TTC549 (cell line): ENCODE data around the gene SMARCB1.

Experiments
- FAIRE-seq: peaks from 2 replicates; lab custom pipeline; 2012; peaks lifted over from hg19 to GRCh38; lab: Jason Lieb, UNC

SMARCB1 gene

DNA sequence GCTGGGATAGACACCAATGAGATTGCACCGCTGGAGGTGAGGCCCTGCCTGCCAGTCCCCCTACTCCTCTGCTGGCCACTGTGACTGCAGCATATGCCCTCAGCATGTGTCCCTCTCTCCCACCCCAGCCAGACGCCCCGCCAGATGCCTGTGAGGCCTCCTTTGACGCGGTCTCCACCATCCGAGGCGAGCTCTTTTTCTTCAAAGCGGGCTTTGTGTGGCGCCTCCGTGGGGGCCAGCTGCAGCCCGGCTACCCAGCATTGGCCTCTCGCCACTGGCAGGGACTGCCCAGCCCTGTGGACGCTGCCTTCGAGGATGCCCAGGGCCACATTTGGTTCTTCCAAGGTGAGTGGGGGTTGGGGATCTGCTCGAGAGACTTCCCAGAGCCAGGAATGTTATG is 5.7 kb upstream of the SMARCB1 start:
- no peak for FAIRE-seq

DNA sequence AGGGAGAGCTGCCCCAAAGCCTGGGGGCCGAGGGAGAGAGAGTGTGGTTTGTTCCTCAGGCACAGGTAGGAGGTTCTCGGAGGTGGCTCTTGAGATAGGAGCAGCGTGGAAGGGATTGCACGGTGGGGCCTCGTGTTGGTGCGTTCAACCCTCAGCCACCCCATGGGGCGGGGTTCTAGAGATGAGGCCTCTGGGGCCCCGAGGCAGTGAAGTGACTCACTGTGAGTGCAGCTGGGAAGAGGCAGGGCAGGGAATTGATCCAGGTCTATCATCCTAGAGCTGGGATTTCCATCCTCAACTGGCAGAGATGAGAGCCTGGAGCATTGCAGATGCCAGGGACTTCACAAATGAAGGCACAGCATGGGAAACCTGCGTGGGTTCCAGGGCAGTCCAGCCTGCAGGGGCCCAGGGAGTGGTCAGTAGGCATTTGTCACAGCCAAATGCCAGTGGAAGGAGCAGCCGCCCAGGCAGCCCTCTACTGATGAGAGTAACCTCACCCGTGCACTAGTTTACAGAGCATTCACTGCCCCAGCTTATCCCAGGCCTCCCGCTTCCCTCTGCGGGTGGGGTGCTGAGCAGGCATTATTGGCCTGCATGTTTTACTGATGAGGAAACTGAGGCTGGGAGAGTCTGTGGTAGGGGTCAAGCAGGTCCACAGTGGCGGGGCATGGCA is 5.1 kb upstream of the SMARCB1 start:
- no peak for FAIRE-seq

DNA sequence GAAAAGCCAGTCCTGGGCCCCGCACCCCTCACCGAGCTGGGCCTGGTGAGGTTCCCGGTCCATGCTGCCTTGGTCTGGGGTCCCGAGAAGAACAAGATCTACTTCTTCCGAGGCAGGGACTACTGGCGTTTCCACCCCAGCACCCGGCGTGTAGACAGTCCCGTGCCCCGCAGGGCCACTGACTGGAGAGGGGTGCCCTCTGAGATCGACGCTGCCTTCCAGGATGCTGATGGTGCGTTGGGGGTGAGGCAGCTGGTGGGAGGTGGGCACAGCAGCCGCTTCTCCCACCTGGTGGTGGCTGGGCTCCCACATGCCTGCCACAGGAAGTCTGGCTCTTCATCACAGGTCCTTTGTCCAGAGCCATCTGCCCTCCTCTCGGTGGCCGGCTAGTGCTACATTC is 4.5 kb upstream of the SMARCB1 start:
- no peak for FAIRE-seq

DNA sequence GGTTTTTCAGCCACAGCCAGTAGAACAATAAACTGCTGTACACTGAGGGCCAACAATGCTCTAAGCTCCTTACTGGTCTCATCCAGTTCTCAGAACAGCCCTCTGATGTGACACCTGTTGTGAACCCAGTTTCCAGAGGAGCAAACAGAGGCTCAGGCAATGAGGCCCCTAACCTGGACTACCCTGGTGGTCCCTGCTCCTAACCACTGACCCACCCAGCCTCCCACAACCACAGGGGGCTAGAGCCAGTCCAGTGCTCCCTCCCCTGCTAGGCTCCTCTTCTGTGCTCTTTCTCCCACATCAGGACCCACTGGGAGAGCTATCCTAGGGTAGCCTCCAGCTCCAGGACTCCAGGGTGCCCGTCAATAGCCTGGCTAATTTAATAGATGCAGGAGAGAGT is 4.1 kb upstream of the SMARCB1 start:
- FAIRE-seq, result no peak

DNA sequence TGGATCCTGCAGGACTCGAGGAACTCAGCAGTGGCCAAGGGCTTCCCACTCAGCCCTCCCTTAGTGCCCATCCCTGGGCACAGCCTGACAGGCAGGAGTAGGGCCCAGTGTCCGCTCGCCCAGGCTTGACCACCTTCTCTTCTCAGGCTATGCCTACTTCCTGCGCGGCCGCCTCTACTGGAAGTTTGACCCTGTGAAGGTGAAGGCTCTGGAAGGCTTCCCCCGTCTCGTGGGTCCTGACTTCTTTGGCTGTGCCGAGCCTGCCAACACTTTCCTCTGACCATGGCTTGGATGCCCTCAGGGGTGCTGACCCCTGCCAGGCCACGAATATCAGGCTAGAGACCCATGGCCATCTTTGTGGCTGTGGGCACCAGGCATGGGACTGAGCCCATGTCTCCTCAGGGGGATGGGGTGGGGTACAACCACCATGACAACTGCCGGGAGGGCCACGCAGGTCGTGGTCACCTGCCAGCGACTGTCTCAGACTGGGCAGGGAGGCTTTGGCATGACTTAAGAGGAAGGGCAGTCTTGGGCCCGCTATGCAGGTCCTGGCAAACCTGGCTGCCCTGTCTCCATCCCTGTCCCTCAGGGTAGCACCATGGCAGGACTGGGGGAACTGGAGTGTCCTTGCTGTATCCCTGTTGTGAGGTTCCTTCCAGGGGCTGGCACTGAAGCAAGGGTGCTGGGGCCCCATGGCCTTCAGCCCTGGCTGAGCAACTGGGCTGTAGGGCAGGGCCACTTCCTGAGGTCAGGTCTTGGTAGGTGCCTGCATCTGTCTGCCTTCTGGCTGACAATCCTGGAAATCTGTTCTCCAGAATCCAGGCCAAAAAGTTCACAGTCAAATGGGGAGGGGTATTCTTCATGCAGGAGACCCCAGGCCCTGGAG is 3.3 kb upstream of the SMARCB1 start:
- no peak for FAIRE-seq

DNA sequence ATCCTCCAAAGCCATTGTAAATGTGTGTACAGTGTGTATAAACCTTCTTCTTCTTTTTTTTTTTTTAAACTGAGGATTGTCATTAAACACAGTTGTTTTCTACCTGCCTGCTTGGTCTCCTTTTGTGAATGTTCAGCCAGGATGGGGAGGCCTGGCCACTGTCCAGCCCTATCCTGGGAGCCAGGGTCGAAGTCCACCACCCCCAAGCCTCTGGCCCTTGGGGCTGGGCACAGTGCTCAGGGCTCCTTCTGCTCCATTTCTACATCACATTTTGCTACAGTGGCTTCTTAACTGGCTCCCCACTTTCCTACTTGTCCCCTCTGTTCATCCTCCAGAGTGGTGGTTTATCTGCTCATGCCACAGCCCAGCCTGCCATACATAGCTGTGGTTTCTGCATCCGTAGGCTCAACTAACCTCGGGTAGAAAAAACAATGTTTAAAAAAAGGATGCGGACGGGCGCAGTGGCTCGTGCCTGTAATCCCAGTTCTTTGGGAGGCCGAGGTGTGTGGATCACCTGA is 2.5 kb upstream of the SMARCB1 start:
- no peak for FAIRE-seq

DNA sequence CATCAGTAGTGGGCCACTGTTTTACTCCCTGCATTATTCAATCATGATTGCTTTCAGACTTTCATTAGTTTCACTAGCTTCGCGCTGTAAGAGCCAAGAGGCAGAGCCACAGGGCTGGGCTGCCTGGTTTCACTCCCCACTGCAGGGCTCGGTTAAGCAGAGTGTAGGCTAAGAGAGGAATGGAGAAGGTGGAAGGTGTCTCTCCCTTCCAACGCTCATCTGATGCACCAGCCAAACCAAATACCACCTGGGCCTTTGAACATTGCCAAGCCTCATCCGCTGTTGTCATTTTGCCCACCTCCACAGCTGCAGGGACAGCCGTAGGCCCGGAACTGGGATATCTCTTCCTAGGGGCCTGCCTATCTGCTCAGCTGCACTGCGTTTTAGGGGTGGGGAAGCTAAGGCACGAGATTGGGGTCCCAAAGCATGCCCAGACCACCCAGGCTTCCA is 480 bp upstream of the SMARCB1 start:
- FAIRE-seq, result no peak

DNA sequence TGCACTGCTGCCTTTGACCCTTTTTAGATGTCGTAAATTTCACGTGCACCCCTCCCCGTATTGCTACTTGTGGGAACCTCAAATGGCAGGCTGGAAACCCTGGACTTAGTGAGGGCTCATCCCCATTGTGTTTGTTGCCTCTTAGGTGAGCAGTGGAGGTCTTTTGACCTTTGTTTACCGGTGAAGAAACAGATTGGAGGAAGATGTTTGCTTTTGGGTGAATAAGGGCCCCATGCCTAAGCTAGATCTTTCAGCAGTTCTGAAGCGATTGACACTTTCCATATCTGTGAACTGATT is 782 bp downstream of the SMARCB1 start:
- no peak for FAIRE-seq

DNA sequence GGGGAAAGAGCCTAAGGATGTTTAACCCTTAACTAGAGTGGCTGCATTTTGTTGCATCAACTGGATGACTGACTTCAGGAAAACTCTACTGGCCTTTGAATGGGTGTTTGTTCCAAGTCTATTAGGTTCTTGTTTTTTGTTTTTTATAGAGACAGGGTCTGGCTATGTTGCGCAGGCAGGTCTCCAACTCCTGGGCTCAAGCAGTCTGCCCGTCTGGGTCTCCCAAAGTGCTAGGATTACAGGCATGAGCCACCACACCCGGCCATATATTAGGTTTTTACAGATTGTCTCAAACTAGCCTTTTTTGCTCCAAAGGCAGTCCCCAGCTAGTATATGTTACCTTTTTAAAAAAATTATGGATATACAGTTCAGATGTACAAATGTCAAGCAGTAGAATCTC is 1.1 kb downstream of the SMARCB1 start:
- no peak for FAIRE-seq

DNA sequence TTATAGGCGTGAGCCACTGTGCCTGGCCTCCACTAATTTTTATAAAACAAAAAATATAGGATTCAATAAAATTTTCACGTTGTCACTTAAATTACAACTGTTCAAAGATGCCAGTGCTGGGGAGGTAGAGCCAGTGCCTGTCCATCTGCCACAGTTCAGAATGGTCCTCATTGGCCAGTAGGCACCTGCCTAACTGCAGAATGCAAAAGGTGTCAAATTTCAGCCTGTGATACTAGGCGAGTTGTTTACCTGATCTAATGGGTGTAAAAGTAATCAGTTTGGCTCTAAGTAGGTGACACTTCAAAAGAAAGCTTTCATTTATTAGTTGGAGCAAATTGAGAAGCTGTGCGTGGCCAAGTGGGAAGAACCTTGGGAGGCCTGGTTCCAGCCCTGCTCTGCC is 2.4 kb downstream of the SMARCB1 start:
- FAIRE-seq, result no peak

DNA sequence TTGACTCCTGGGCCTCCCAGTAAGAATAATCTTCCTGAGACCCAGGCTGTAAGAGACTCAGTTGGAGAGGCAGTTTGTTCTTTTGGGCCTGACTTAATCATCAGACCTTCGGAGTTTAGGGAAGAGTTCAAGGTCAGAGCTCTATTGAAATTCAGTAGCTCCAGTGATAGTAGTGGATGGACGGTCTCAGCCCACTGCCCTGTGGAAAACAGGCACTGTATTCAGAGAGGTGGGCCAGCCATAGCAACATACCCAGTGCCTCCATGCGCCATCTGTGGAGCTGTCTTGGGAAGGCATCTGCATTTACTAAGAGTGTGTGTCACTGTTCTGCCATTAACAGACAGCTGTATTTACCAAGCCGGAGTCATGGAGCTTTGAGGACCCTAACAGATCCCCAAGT is 2.9 kb downstream of the SMARCB1 start:
- no peak for FAIRE-seq

DNA sequence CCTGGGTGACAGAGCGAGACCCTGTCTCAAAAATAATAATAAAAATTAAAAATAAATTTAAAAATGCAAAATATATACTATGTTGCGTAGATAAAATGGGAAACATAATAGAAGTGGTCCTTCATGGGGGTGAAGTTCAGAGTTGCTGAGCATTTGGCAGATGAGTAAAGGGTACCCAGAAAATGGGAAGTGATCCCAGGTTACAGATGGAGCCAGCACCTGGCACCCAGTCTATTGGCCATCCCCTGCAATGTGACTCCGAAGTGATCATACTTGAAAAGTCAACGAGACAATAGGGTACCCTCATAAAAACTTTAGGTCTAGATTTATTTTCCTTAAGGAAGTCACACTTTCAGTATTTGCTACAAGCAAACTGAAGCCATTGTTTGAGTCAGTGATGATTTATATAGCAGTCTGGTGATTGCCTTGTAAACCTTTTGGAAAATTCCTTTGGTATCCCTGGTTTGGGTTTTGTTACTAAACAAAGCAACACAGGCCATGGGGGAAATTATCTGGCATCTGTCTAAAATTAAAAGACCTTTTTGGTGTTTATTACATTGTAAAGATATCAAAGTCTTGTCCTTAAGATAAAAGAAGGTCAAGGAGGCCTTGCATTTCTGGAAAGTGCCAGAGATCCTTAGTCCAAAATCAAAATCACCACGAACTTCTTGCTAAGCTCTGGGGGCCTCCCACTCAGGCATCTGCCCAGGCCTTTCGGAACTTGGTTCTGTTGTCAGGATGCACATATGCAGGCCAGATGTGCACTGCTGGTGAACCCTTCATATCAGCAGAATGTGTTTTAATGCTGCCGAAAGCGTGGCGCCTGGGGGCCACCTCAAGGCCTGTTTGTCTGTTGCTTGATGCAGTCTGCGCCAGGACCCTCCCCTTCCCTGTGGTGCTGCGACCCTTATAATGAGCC is 4.3 kb downstream of the SMARCB1 start:
- FAIRE-seq, result no peak

DNA sequence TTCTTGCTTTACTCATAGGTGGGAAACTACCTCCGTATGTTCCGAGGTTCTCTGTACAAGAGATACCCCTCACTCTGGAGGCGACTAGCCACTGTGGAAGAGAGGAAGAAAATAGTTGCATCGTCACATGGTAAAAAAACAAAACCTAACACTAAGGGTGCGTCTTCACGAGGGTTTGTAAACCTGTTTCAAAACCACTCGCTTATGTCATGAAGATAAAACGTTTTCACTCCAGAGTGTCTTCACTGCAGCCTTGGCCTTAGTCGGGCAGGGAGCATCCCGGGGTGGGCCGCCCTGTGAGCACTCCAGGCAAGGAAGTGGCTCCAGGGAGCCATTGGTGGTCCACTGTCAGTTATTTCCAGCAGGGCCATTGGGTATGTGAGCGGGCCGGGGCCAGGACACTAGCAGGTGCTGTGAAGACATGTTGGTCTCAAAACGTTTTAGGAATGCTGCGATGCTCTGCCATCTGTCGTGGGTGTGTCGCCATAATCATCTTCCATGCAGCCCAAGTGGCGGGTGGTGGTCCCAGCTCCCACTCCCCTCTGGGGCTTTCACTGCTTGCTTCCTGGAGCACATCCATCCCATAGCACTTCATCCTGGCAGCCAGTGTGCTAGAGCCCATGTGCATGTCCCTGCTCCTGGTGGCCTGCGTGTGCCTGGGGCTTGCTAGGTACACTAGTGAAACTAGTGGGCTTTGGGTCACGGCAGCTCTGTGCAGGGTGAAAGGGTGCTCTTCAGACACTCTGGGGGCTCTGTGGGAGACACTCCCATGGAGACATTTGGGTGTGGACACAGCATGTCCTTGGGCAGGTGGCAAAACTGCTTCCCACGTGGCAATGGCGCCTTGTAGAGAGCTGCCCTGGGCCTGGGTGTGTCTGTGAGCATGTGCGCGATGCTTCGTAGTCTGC is 5.2 kb downstream of the SMARCB1 start:
- FAIRE-seq, result no peak

DNA sequence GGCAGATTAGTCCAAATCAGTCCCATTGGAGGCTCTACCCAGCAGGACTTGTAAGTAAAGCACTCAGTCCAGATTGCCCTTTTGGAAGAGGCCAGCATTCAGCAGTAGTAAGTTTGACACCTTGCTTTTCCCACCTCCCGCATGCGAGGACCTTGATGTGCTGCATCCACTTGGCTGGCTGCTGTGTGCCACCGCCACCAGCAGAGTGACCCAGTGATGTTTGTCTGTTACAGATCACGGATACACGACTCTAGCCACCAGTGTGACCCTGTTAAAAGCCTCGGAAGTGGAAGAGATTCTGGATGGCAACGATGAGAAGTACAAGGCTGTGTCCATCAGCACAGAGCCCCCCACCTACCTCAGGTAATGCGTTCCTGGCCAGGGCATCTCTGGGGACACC is 6.6 kb downstream of the SMARCB1 start:
- FAIRE-seq, result no peak

DNA sequence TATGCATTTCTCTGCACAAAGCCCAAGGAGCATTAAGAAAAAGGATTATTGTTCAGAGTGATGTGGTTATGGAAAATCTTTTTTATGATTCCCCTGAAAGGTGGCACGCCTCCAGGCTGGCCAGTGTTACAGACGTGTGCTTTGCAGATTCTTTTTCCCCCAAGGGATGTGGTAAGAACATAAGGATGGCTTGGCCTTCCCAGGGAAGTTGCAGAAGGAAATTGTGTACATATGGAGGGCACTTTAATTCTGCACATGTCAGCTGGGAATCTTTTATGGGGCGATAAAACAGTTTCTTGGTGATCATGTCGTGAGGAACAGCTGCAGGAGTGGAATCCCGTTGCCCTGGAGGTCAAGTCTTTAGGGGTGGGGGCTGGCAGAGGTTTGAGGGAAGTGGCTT is 9.7 kb downstream of the SMARCB1 start:
- no peak for FAIRE-seq

DNA sequence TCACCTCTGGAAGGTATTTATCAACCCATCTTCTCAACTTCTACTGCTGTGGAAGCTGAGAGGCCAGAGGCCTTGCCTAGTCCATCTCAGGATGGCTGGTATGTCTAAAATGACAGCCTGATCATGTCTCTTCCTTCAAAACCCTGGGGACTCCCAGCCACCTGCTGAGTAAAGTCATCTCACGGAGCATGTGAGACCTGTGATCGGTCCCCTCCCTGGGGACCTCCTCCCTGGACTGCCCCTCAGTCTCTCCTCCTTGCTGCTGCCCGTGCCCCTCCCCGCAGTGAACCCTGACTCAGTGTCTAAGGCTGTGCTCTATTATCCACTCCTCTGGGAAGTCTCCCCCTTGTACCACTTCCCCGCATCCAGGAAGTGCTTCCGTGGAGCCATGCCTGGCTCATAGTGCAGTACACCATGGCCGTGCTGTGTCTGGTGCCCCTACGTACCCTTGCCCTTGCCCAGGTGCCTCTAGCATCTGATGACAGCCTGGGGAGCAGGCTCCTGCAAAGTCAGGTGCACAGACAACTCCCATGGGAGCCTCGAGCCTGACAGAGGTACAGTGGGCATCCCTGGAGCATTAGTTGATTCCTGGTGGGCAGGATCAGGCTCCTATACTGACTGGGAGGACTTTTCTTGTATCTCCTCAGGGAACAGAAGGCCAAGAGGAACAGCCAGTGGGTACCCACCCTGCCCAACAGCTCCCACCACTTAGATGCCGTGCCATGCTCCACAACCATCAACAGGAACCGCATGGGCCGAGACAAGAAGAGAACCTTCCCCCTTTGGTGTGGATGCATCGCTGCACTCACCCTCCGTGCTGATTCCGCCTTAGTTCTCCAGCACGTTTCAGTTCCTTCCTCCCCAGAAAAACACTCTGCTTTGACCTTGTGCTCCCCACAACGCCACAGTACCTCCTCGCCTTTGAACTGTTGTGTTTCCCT is 13.8 kb downstream of the SMARCB1 start:
- no peak for FAIRE-seq

DNA sequence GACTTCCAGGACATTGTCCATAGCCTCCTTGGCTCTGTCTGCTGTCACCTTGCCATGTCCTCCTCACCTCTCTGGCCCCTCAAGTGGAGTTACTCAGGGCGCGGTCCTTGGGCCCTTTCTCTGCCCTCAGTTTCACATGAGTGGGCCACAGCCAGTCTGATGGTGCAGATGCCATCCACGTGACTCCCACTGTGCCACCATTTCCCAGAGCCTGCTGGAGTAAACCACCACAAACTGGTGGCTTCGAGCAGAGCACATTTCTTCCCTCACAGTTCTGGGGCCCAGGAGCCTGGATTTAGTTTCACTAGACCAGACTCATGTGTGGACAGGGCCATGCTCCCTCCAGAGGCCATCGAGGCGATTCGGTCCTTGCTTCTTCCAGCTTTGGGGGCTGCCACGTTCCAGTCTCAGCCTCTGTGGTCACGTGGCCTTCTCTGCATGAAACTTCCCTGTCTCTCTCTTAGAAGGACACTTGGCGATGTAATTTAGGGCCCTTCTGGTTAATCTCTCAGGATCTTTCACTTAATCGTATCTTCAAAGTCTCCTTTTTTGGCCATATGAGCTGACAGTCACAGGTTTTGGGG is 14.6 kb downstream of the SMARCB1 start:
- no peak for FAIRE-seq

DNA sequence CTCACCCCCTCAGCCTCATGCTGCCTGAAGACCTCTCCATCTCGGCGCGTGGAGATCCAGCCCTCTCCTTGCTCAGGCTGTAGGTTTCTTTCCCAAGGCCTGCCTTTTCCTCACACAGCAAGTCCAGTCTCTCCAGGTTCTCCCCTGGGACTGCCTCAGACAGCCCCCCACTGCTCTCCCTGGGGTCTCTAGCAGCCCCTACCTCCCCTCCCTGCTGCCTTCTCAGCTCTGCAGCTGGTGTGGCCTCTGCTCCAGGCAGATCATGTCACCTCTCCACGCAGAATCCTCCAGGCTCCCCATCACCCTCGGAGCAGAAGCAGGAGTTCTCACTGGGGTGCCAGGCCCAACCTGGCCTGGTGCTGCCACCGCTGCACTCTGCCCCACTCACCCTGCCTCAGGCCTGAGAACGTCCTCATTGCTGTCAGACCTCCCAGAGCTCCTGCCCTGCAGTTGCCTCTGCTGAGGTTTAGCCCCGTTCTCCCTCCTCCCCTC is 15.2 kb downstream of the SMARCB1 start:
- FAIRE-seq, result no peak

DNA sequence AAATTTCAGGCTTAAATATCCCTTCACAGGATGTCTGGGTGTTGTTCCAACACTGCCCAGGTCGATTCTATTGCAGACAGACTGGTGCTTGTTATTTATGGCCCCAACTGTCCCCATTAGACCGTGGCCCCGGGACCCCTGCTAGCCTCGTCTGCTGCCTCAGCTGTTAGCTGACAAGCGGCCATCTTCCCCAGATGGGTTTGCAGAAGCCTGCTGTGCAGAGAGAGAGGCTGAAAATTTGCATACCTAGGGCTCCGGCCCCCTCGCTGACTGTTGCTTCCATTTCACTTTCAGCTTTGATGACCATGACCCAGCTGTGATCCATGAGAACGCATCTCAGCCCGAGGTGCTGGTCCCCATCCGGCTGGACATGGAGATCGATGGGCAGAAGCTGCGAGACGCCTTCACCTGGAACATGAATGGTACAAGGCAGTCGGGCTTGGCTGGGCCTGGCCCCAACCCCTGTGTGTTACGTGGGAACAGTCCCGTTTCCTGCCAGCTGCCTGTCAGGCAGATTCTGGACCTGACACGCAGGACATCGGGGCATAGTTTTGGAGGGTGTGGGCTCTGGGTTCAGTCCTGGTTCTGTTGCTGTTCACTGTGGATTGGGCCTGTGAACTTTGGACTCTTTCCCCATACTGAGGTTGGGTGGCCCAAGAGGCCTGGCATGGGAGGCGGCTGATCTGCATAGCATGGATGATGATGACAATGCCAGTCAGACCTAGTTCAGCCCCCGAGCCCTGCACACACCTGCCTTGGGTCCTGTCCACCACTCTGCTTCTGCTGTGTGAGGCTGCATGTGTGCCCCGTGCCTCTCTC is 16.4 kb downstream of the SMARCB1 start:
- FAIRE-seq, result no peak
